ENCODE measurements around the gene PARK7.

The PARK7 gene

DNA sequence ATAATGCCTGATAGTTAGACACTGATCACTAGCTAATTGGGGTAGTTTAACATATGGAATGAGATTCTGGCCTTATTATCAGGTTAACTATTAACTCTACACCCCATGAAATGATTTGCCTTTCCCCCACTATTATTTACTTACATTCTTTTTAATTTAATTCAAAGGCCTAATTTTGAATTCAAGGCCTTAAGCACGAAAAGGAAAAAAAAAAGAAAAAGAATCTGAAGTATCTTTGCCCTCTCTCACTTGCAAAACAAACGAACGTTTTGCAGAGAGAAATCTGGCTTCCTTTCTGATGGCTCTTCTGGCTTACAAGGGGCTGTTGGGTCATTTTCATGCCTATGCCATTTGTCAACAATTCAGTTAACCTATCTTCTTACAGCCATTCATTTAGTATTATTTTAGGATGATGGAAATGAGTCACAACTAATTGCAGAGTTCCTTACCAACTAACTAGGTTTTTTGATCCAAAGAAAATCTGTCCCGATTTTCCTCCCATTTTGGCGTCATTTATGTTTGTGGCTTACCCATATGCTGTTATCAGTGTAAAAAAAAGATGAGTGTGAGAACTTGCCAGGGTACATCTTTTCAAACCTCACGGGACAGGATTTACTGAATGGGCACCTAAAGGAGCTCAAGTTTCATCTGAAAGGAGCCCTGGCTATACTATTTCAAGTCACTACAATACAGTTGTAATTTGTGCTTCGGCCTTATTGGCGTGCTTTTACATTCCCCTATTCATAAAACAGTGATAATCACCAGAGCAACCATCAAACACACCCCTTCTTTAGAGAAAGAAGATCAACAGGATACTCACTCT lies 66.4 kb downstream of the PARK7 start:
- no peak overlapping the region for H3K4me3 ChIP-seq (ENCODE audit: low read depth, low read length)
- TF ChIP-seq, protein P1, sequence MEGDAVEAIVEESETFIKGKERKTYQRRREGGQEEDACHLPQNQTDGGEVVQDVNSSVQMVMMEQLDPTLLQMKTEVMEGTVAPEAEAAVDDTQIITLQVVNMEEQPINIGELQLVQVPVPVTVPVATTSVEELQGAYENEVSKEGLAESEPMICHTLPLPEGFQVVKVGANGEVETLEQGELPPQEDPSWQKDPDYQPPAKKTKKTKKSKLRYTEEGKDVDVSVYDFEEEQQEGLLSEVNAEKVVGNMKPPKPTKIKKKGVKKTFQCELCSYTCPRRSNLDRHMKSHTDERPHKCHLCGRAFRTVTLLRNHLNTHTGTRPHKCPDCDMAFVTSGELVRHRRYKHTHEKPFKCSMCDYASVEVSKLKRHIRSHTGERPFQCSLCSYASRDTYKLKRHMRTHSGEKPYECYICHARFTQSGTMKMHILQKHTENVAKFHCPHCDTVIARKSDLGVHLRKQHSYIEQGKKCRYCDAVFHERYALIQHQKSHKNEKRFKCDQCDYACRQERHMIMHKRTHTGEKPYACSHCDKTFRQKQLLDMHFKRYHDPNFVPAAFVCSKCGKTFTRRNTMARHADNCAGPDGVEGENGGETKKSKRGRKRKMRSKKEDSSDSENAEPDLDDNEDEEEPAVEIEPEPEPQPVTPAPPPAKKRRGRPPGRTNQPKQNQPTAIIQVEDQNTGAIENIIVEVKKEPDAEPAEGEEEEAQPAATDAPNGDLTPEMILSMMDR (IDR thresholded peaks at IDR 0.05; ENCODE audit: borderline replicate concordance, insufficient read depth, low read depth, low read length) = no peak

GRCh38 chr1:8028571-8028910 lies 67.0 kb downstream of the PARK7 start:
- TF ChIP-seq, protein P1 (IDR thresholded peaks at IDR 0.05; ENCODE audit: borderline replicate concordance, insufficient read depth, low read depth, low read length) = no peak
- H3K4me3 ChIP-seq (ENCODE audit: low read depth, low read length) = no peak overlapping the region

- no peak overlapping the region for H3K4me3 ChIP-seq (ENCODE audit: low read depth, low read length)
- TF ChIP-seq, protein P1 (IDR thresholded peaks at IDR 0.05; ENCODE audit: borderline replicate concordance, insufficient read depth, low read depth, low read length) = no peak
Observed at GRCh38 chr1:8031176-8031785, 69.8 kb downstream of the PARK7 start.

GRCh38 chr1:8032366-8032910 lies 70.9 kb downstream of the PARK7 start:
- H3K4me3 ChIP-seq (ENCODE audit: low read depth, low read length) = no peak overlapping the region
- TF ChIP-seq, protein P1 (IDR thresholded peaks at IDR 0.05; ENCODE audit: borderline replicate concordance, insufficient read depth, low read depth, low read length) = no peak

- no peak overlapping the region for H3K4me3 ChIP-seq (ENCODE audit: low read depth, low read length)
- TF ChIP-seq, protein P1 (IDR thresholded peaks at IDR 0.05; ENCODE audit: borderline replicate concordance, insufficient read depth, low read depth, low read length) = no peak
Observed at GRCh38 chr1:8033322-8033721, 71.8 kb downstream of the PARK7 start.
